GM12878 (cell line): ENCODE data around the gene EIF4H. TPM values are rescaled to one million over a fixed set of nuclear protein-coding genes. Genes with fewer than 3 reads are reported as not detected.
A peak's percentile ranks its signal among the peaks of the same experiment; 100 is the strongest.

ENCODE experiments used
- BHLHE40 ChIP-seq, 2 experiments: fragments of 450-650 bp in 1 of 2; IDR thresholded peaks; 2 replicates each; pipeline ENCODE4 v1.6.1; 2011 to 2017; ENCODE audit warnings: low read depth in 2 of 2, borderline replicate concordance in 1 of 2, improper control_type of control experiment in 1 of 2, low read length in 1 of 2, mild to moderate bottlenecking in 1 of 2
- CEBPB ChIP-seq, 2 experiments: fragments of 150-350 bp in 1 of 2; IDR thresholded peaks; 2 replicates each; pipeline ENCODE4 v1.6.1; 2012 to 2014; ENCODE audit warnings: low read depth in 2 of 2, low read length in 2 of 2, borderline replicate concordance in 1 of 2, inconsistent platforms in 1 of 2
- DPF2 ChIP-seq: fragments of 450-650 bp; IDR thresholded peaks from 2 replicates; pipeline ENCODE4 v1.6.1; 2017; ENCODE audit warnings: mild to moderate bottlenecking
- IKZF2 ChIP-seq, 2 experiments: fragments of 450-650 bp; IDR thresholded peaks; 2 replicates each; pipeline ENCODE4 v1.6.1; 2017; ENCODE audit warnings: mild to moderate bottlenecking in 2 of 2, moderate library complexity in 2 of 2
- MTA3 ChIP-seq: IDR thresholded peaks from 2 replicates; pipeline ENCODE4 v1.6.1; 2012; ENCODE audit warnings: low read length, inconsistent platforms, borderline replicate concordance
- NFYB ChIP-seq: IDR thresholded peaks from 2 replicates; pipeline ENCODE4 v1.6.1; 2011; ENCODE audit warnings: low read depth, mild to moderate bottlenecking, low read length, improper control_type of control experiment, moderate library complexity; ENCODE audit not compliant: insufficient read depth
- NR2F1 ChIP-seq: fragments of 450-650 bp; conservative IDR thresholded peaks from 2 replicates; pipeline ENCODE4 v1.6.1; 2017; ENCODE audit warnings: mild to moderate bottlenecking
- PAX5 ChIP-seq: IDR thresholded peaks from 2 replicates; pipeline ENCODE4 v1.6.1; 2011; ENCODE audit warnings: low read depth, low read length, borderline replicate concordance
- POLR2AphosphoS5 ChIP-seq: IDR thresholded peaks from 2 replicates; pipeline ENCODE4 v1.6.1; 2011; ENCODE audit warnings: mild to moderate bottlenecking, low read length, inconsistent platforms
- RAD51 ChIP-seq: fragments of 450-650 bp; IDR thresholded peaks from 2 replicates; pipeline ENCODE4 v1.6.1; 2016; ENCODE audit warnings: moderate library complexity, mild to moderate bottlenecking, inconsistent platforms
- RB1 ChIP-seq: fragments of 450-650 bp; formaldehyde crosslinking; IDR thresholded peaks from 2 replicates; pipeline ENCODE4 v1.6.1; 2017; ENCODE audit warnings: mild to moderate bottlenecking, borderline replicate concordance
- RELA ChIP-seq: fragments of 450-650 bp; IDR thresholded peaks from 2 replicates; pipeline ENCODE4 v1.8.0; 2014; ENCODE audit warnings: borderline replicate concordance; ENCODE audit not compliant: partially characterized antibody
- TCF12 ChIP-seq: IDR thresholded peaks from 2 replicates; pipeline ENCODE4 v1.6.1; 2011; ENCODE audit warnings: low read depth, mild to moderate bottlenecking, low read length
- polyA plus RNA-seq, 11 experiments: library from polyadenylated mRNA; depleted of rRNA in 4 of 11; unstranded in 6 of 11; stranded (reverse) in 5 of 11; fragments of >200 nt; fragmentation: Nextera tagmentation in 4 of 11; fragmentation: Illumina TruSeq in 1 of 11; extraction: Ambion mirVana in 4 of 11; extraction: Trizol in 1 of 11; gene quantifications; 1 replicate in 1 of 11; 2 replicates in 10 of 11; pipeline versions ENCODE4 v1.2.1 to v1.2.3, GENCODE V29; 2011 to 2016; ENCODE audit warnings: inconsistent platforms in 2 of 11, missing spikeins in 2 of 11, low read depth in 1 of 11
- total RNA-seq, 4 experiments: library from RNA; depleted of rRNA in 3 of 4; stranded (reverse); fragments of >200 nt in 3 of 4; fragmentation: Illumina TruSeq in 1 of 4; extraction: Trizol in 1 of 4; gene quantifications; 2 replicates each; pipeline versions ENCODE4 v1.2.1 to v1.2.3, GENCODE V29; 2013 to 2021
- TF ChIP-seq, protein P1 (sequence below): fragments of 450-650 bp; IDR thresholded peaks from 2 replicates; pipeline ENCODE4 v1.6.1; 2017; ENCODE audit warnings: low read depth, mild to moderate bottlenecking, moderate library complexity
- TF ChIP-seq, protein P2 (sequence below): IDR thresholded peaks from 2 replicates; pipeline ENCODE4 v1.6.1; 2012; ENCODE audit warnings: low read depth, low read length, improper control_type of control experiment
- TF ChIP-seq, protein P3 (sequence below): IDR thresholded peaks from 2 replicates; pipeline ENCODE4 v1.6.1; 2011; ENCODE audit warnings: mild to moderate bottlenecking, low read depth, low read length, moderate library complexity; ENCODE audit not compliant: insufficient replicate concordance
- TF ChIP-seq, protein P4 (sequence below): fragments of 450-650 bp; IDR thresholded peaks from 2 replicates; pipeline ENCODE4 v1.6.1; 2016; ENCODE audit warnings: mild to moderate bottlenecking
- TF ChIP-seq, protein P5 (sequence below): IDR thresholded peaks from 2 replicates; pipeline ENCODE4 v1.6.1; 2011; ENCODE audit warnings: low read depth, low read length, improper control_type of control experiment, borderline replicate concordance

EIF4H gene
- total and polyA plus RNA-seq, 10 of the 15 experiments (the other 5 are each of a cell fraction or from before 2014, with no cell fraction given): 9.9 to 443 (median 258) TPM

DNA sequence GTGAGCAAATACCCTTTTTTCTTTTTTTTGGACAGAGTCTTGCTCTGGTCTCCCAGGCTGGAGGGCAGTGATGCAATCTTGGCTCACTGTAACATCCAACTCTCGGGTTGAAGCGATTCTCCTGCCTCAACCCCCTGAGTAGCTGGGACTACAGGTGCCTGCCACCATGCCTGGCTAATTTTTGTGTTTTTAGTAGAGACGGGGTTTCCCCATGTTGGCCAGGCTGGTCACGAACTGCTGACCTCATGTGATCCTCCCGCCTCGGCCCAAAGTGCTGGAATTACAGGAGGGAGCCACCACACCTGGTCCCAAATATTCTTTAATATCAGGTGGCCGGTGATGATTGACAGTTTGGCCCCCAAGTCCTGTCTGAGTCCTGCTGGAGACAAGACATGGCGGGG is 42.2 kb downstream of the EIF4H start (continued):
- TF ChIP-seq, protein P1, sequence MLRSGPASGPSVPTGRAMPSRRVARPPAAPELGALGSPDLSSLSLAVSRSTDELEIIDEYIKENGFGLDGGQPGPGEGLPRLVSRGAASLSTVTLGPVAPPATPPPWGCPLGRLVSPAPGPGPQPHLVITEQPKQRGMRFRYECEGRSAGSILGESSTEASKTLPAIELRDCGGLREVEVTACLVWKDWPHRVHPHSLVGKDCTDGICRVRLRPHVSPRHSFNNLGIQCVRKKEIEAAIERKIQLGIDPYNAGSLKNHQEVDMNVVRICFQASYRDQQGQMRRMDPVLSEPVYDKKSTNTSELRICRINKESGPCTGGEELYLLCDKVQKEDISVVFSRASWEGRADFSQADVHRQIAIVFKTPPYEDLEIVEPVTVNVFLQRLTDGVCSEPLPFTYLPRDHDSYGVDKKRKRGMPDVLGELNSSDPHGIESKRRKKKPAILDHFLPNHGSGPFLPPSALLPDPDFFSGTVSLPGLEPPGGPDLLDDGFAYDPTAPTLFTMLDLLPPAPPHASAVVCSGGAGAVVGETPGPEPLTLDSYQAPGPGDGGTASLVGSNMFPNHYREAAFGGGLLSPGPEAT: peak; percentile 33; the same call in 1 of the 2 replicates
- TF ChIP-seq, protein P2, sequence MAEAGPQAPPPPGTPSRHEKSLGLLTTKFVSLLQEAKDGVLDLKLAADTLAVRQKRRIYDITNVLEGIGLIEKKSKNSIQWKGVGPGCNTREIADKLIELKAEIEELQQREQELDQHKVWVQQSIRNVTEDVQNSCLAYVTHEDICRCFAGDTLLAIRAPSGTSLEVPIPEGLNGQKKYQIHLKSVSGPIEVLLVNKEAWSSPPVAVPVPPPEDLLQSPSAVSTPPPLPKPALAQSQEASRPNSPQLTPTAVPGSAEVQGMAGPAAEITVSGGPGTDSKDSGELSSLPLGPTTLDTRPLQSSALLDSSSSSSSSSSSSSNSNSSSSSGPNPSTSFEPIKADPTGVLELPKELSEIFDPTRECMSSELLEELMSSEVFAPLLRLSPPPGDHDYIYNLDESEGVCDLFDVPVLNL: no peak
- TF ChIP-seq MTA3 (no peak), DPF2 (peak; percentile 29; the same call in 1 of the 2 replicates), POLR2AphosphoS5 (peak; percentile 22; the same call in 1 of the 2 replicates), NR2F1 (peak; percentile 70), NFYB (no peak), IKZF2 (IDR thresholded peaks at IDR 0.05) (peak; percentile 49 to 61), TCF12 (0 out of 2 replicates have a peak, but pooled peaks have one; percentile 26), PAX5 (peak; percentile 75; the same call in 1 of the 2 replicates), RB1 (no peak), RELA (peak; percentile 30), CEBPB (IDR thresholded peaks at IDR 0.05; ENCODE audit: borderline replicate concordance in 1 of 2, low read depth in 2 of 2, low read length in 2 of 2) (peak in 1 of 2 experiments; percentile 47; a peak in 1 of 4 replicates), BHLHE40 (IDR thresholded peaks at IDR 0.05; ENCODE audit: borderline replicate concordance in 1 of 2, low read depth in 2 of 2, low read length in 1 of 2) (peak in 1 of 2 experiments; percentile 71; a peak in 2 of 4 replicates), RAD51 (peak; percentile 49; the same call in 1 of the 2 replicates)
- TF ChIP-seq, protein P3, sequence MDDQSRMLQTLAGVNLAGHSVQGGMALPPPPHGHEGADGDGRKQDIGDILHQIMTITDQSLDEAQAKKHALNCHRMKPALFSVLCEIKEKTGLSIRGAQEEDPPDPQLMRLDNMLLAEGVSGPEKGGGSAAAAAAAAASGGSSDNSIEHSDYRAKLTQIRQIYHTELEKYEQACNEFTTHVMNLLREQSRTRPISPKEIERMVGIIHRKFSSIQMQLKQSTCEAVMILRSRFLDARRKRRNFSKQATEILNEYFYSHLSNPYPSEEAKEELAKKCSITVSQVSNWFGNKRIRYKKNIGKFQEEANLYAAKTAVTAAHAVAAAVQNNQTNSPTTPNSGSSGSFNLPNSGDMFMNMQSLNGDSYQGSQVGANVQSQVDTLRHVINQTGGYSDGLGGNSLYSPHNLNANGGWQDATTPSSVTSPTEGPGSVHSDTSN: peak; percentile 10
- TF ChIP-seq, protein P4, sequence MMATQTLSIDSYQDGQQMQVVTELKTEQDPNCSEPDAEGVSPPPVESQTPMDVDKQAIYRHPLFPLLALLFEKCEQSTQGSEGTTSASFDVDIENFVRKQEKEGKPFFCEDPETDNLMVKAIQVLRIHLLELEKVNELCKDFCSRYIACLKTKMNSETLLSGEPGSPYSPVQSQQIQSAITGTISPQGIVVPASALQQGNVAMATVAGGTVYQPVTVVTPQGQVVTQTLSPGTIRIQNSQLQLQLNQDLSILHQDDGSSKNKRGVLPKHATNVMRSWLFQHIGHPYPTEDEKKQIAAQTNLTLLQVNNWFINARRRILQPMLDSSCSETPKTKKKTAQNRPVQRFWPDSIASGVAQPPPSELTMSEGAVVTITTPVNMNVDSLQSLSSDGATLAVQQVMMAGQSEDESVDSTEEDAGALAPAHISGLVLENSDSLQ: peak; percentile 72
- TF ChIP-seq, protein P5, sequence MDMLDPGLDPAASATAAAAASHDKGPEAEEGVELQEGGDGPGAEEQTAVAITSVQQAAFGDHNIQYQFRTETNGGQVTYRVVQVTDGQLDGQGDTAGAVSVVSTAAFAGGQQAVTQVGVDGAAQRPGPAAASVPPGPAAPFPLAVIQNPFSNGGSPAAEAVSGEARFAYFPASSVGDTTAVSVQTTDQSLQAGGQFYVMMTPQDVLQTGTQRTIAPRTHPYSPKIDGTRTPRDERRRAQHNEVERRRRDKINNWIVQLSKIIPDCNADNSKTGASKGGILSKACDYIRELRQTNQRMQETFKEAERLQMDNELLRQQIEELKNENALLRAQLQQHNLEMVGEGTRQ: no peak
